Psoas muscle (tissue), 8 donors: ENCODE results near the gene MMS19. TPM values are rescaled to one million over a fixed set of nuclear protein-coding genes. Genes with fewer than 3 reads are reported as not detected.
"Not testable (repeated sequence)": the region's sequence is repeated elsewhere in the genome, so short reads cannot be mapped to it uniquely, and the experiment has no call there.

Experiments used
- ATAC-seq, 4 donors: fragments of 200-7000 bp; cut with Tn5 transposase; one replicate each; pipeline ENCODE4 v1.9.1; 2020; ENCODE audit warnings: moderate library complexity in 3 of 4, mild to moderate bottlenecking in 2 of 4
- DNase-seq, 2 donors: peaks; one replicate each; pipeline ENCODE4 v3.0.0-alpha.2; 2020
- H3K27ac ChIP-seq: fragments of 200-600 bp; one replicate; pipeline ENCODE4 v1.8.0; 2022
- H3K27me3 ChIP-seq, 3 donors: fragments of 200-600 bp in 1 of 3; one replicate each; pipeline versions ENCODE4 v1.6.1 to v1.8.0; 2013 to 2022; ENCODE audit warnings: low read length in 2 of 3, mild to moderate bottlenecking in 2 of 3, moderate library complexity in 1 of 3; ENCODE audit not compliant: insufficient read depth in 3 of 3
- H3K36me3 ChIP-seq, 2 donors: fragments of 200-600 bp in 1 of 2; one replicate each; pipeline versions ENCODE4 v1.6.1 to v1.8.0; 2013 to 2022; ENCODE audit warnings: low read depth in 1 of 2, mild to moderate bottlenecking in 1 of 2, moderate library complexity in 1 of 2; ENCODE audit not compliant: insufficient read depth in 1 of 2
- H3K4me1 ChIP-seq: fragments of 200-600 bp; one replicate; pipeline ENCODE4 v1.8.0; 2022
- H3K4me3 ChIP-seq: fragments of 200-600 bp; one replicate; pipeline ENCODE4 v1.8.0; 2022; ENCODE audit warnings: mild to moderate bottlenecking
- H3K9me3 ChIP-seq: fragments of 200-600 bp; one replicate; pipeline ENCODE4 v1.8.0; 2022
- CTCF ChIP-seq: fragments of 200-600 bp; IDR thresholded peaks from one replicate; pipeline ENCODE4 v1.8.0; 2022; ENCODE audit warnings: antibody characterized with exemption
- WGBS, 3 donors: extraction: QIAGEN DNeasy Blood & Tissue Kit; methylation state at CpG; one replicate each; pipeline versions ENCODE4 v1.1.6 to v1.1.7; 2013; 5-methylcytosine and 5-hydroxymethylcytosine counted together
- intact Hi-C, 2 donors: fragments of 100-400 bp; cut with DNase I; formaldehyde crosslinking; loops; one replicate each; pipeline versions ENCODE4 v1.11.0 to v1.14.2; 2022
- polyA plus RNA-seq, 3 donors: library from polyadenylated mRNA; stranded (reverse); fragments of 200-250 nt; gene quantifications; one replicate each; pipeline ENCODE4 v1.2.3, GENCODE V29; 2013
- total RNA-seq, 4 donors: library from RNA; stranded (reverse); fragmentation: NEBNext Ultra II Directional in 2 of 4; extraction: Animal tissue kit (Norgen Biotek cat#: 25700) in 2 of 4; gene quantifications; one replicate each; pipeline versions ENCODE4 v1.2.1 to v1.2.4, GENCODE V29; 2021 to 2023
- donor health status: healthy with polysubstance abuse.
- donor health status: DM: no; HTN: no; CAD: no; lungs with moderate emphysema.
- donor health status: Bipolar disorder and iron deficiency.
- donor health status: healthy.
- donor health status: DM: yes; HTN: yes; CAD: no.
- donor health status: DM: no; HTN: no; CAD: no.
- donor health status: DM: no; HTN: no; CAD: no.
- donor health status: DM: yes; HTN: yes; CAD: no.

MMS19 gene
- total and polyA plus RNA-seq, 7 donors, result 29.8 to 47.6 (median 35.1) TPM

GRCh38 chr10:97529685-97530465 lies 31.7 kb upstream of the MMS19 start:
- no peak for DNase-seq
- Histone ChIP-seq H3K4me3 (no peak overlapping the region), H3K27ac (no peak overlapping the region), H3K4me1 (peaks cover 7% of the 10 kb centered on the region), H3K9me3 (no peaks in the 10 kb centered on the region), H3K27me3 (no peaks in the 10 kb centered on the region), H3K36me3 (no peaks in the 10 kb centered on the region)
- TF ChIP-seq CTCF, result no peak
- intact Hi-C loops, result no loop called here
- 78 to 90% (median 80%) methylated on average over 9 to 13 of the region's 14 CpGs for WGBS, 3 donors
- ATAC-seq, result no peak

GRCh38 chr10:97528876-97529275 lies 30.7 kb upstream of the MMS19 start:
- ATAC-seq, H3K27me3 ChIP-seq, intact Hi-C loops, H3K27ac ChIP-seq, H3K36me3 ChIP-seq, H3K4me1 ChIP-seq, DNase-seq, H3K9me3 ChIP-seq, H3K4me3 ChIP-seq: not testable (repeated sequence)
- WGBS, 3 donors, result 94 to 99% (median 97%) methylated on average over 9 to 21 of the region's 29 CpGs

- no peak for TF ChIP-seq CTCF
- no peak overlapping the region for H3K27ac ChIP-seq
- DNase-seq (no peak), ATAC-seq (no peak)
- 99 to 100% (median 100%) methylated on average over 1 of the region's 1 CpG for WGBS, 3 donors
- no peaks in the 10 kb centered on the region for H3K27me3 ChIP-seq
- H3K9me3 ChIP-seq, result no peaks in the 10 kb centered on the region
- intact Hi-C loops, result no loop called here
- H3K4me3 ChIP-seq, result no peak overlapping the region
- H3K4me1 ChIP-seq, result peaks cover 21% of the 10 kb centered on the region
- H3K36me3 ChIP-seq, result no peaks in the 10 kb centered on the region
These were observed 27.5 kb upstream of the MMS19 start for GRCh38 chr10:97525683-97526110.

GRCh38 chr10:97525086-97525485 lies 26.9 kb upstream of the MMS19 start:
- Histone ChIP-seq H3K36me3 (no peaks in the 10 kb centered on the region), H3K27ac (no peak overlapping the region), H3K27me3 (no peaks in the 10 kb centered on the region), H3K4me3 (no peak overlapping the region), H3K4me1 (peaks cover 24% of the 10 kb centered on the region), H3K9me3 (no peaks in the 10 kb centered on the region)
- intact Hi-C loops, result no loop called here
- 89 to 93% (median 91%) methylated on average over 5 of the region's 5 CpGs for WGBS, 3 donors
- DNase-seq (no peak), ATAC-seq (no peak)
- TF ChIP-seq CTCF, result no peak

GRCh38 chr10:97522937-97523336 lies 24.7 kb upstream of the MMS19 start:
- TF ChIP-seq CTCF, result no peak
- ATAC-seq (no peak), DNase-seq (no peak)
- intact Hi-C loops, result no loop called here
- Histone ChIP-seq H3K9me3 (no peaks in the 10 kb centered on the region), H3K36me3 (no peaks in the 10 kb centered on the region), H3K27me3 (no peaks in the 10 kb centered on the region), H3K27ac (no peak overlapping the region), H3K4me1 (peaks cover 35% of the 10 kb centered on the region), H3K4me3 (no peak overlapping the region)
- 88 to 94% (median 92%) methylated on average over 8 of the region's 8 CpGs for WGBS, 3 donors
